Measurements from ENCODE around the gene ZNF428. TPM values are rescaled to one million over a fixed set of nuclear protein-coding genes. Genes with fewer than 3 reads are reported as not detected.

ZNF428 gene
- total and polyA plus RNA-seq, 8 donors = 24.7 to 99.9 (median 80.9) TPM

DNA sequence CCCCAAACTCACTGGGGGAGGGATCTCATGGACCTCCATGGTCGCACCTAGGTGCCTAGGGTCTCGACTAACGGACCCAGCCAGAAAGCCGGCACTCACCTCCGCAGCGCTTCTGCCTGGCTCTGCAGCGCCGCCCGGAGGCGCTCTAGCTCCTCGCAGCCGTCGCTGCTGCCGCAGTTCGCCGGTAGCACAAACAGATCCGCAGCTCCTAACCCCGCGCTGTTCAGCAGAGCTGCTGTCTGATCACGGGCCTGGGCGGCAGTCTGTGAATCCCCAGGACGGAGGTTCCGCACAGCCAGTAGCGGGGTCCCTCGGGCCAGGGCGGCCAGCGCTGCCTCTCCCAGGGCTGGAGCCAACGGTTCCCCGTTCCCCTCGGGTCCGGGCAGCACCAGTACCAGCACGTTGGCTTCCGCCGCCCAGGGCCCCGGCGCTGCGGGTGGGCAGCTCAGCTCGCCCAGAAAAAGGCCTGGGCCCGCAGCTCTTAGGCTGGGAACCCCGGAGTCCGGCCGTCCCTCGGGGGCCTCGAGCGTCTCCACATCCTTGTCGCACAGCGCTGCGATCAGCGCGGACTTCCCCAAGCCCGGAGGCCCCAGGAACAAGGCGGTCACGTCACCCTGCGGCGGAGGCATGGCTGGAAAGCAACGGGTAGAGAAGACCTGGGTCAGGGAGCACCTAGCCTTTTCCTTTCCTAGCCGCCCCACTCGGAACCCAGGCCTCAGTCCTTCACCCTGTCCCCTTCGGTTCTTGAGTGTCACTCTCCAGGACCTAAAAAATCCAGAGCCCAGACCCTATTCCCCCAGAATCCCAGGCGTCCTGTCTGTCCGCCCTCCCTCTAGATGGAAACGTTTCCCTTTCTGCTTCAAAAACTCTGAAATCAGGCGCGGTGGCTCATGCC, 24.5 kb downstream of the ZNF428 start:
- H3K27me3 ChIP-seq = no peaks in the 10 kb centered on the region
- H3K27ac ChIP-seq = peak overlapping the region; percentile 96 to 97
- H3K4me1 ChIP-seq = peaks cover 16 to 44% of the 10 kb centered on the region in 2 donors
- peak; percentile 46 for ATAC-seq
- intact Hi-C loops (cut with DNase I) = no loop called here
- H3K4me3 ChIP-seq = peak overlapping the region; percentile 64 to 82
- H3K36me3 ChIP-seq = peaks cover 0 to 57% of the 10 kb centered on the region in 2 donors
- TF ChIP-seq, protein P1, sequence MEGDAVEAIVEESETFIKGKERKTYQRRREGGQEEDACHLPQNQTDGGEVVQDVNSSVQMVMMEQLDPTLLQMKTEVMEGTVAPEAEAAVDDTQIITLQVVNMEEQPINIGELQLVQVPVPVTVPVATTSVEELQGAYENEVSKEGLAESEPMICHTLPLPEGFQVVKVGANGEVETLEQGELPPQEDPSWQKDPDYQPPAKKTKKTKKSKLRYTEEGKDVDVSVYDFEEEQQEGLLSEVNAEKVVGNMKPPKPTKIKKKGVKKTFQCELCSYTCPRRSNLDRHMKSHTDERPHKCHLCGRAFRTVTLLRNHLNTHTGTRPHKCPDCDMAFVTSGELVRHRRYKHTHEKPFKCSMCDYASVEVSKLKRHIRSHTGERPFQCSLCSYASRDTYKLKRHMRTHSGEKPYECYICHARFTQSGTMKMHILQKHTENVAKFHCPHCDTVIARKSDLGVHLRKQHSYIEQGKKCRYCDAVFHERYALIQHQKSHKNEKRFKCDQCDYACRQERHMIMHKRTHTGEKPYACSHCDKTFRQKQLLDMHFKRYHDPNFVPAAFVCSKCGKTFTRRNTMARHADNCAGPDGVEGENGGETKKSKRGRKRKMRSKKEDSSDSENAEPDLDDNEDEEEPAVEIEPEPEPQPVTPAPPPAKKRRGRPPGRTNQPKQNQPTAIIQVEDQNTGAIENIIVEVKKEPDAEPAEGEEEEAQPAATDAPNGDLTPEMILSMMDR (IDR thresholded peaks at IDR 0.05) = peak; percentile 57 to 72
- H3K9me3 ChIP-seq = no peaks in the 10 kb centered on the region
- DNase-seq = peak in 3 of 4 donors; percentile 71 to 93 (median 75)

- Histone ChIP-seq H3K27ac (peak overlapping the region in 1 of 2 donors; percentile 96), H3K36me3 (peaks cover 0 to 54% of the 10 kb centered on the region in 2 donors), H3K4me1 (peaks cover 16 to 44% of the 10 kb centered on the region in 2 donors), H3K9me3 (no peaks in the 10 kb centered on the region), H3K27me3 (no peaks in the 10 kb centered on the region), H3K4me3 (peak overlapping the region; percentile 64 to 82)
- no peak for ATAC-seq
- intact Hi-C loops (cut with DNase I) = no loop called here
- no peak for DNase-seq
- TF ChIP-seq, protein P1 (IDR thresholded peaks at IDR 0.05) = no peak
These were observed 25.2 kb downstream of the ZNF428 start for GRCh38 chr19:43594081-43594697.

GRCh38 chr19:43592800-43593350, 26.6 kb downstream of the ZNF428 start:
- intact Hi-C loops (cut with DNase I) = no loop called here
- ATAC-seq = no peak
- H3K4me1 ChIP-seq = peaks cover 16 to 35% of the 10 kb centered on the region in 2 donors
- H3K36me3 ChIP-seq = peaks cover 0 to 45% of the 10 kb centered on the region in 2 donors
- no peaks in the 10 kb centered on the region for H3K9me3 ChIP-seq
- H3K4me3 ChIP-seq = no peak overlapping the region
- DNase-seq = no peak
- no peak overlapping the region for H3K27ac ChIP-seq
- TF ChIP-seq, protein P1 (IDR thresholded peaks at IDR 0.05) = no peak
- no peaks in the 10 kb centered on the region for H3K27me3 ChIP-seq

DNA sequence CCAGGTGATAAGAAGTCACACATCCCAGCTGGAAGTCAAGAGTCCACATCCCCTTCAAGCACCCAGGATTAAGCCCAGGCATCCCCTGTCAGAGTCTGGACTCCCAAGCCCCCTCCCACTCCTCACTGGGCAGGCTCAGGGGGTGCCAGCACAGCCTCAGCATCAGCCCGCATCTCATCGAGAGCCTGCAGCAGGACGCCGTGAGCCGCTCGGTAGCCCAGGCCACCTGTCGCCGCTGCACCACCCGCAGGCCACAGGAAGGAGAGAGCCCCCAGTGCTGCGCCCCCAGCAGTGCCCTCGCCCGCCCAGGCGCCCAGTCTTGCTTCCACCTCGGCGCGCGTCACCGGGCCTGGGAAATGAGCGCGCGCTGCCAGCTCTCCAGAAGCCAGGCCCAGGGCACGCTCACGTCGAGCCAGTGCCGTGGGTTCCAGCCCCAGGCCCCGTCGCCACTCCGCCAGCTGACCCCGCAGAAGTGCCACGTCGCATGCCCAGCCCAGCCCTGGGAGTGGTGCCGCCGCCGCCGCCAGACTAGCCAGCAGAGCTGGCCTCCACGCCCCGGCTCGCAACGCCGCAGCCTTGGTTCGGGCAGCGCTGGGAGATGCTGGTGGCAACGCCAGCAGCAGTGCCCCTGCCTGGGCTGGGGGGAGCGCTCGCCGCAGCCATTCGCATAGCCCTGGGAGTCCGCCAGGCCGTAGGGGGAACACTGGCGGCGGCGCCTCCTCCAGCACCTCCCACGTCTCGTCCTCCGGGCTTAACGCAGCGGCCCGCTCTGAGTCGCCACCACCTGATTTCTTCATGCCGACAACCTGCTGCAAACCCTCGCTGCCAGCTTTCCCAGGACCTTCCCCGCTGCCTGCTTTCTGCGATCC, 27.3 kb downstream of the ZNF428 start:
- DNase-seq = no peak
- TF ChIP-seq, protein P1 (IDR thresholded peaks at IDR 0.05) = no peak
- H3K9me3 ChIP-seq = no peaks in the 10 kb centered on the region
- intact Hi-C loops (cut with DNase I) = no loop called here
- ATAC-seq = no peak
- H3K27me3 ChIP-seq = no peaks in the 10 kb centered on the region
- no peak overlapping the region for H3K4me3 ChIP-seq
- peaks cover 0 to 45% of the 10 kb centered on the region in 2 donors for H3K36me3 ChIP-seq
- H3K4me1 ChIP-seq = peaks cover 13 to 28% of the 10 kb centered on the region in 2 donors
- no peak overlapping the region for H3K27ac ChIP-seq
